HepG2 (cell line): Measurements from ENCODE around the gene TEAD1. TPM values are rescaled to one million over a fixed set of nuclear protein-coding genes. Genes with fewer than 3 reads are reported as not detected.

Source experiments
- ATAC-seq: fragments of 200-7000 bp; cut with Tn5 transposase; 3 replicates; pipeline ENCODE4 v1.9.1; 2020; ENCODE audit warnings: mild to moderate bottlenecking, moderate library complexity
- BruUV-seq: library from RNA; stranded (reverse); fragments of 400-500 nt; replicated peaks from 2 replicates; lab custom pipeline; 2021; lab: Mats Ljungman, UMichigan
- CTCF ChIA-PET: fragments of 300-600 bp; formaldehyde crosslinking; extraction: SDS; loops from one replicate; lab custom pipeline; 2021; ENCODE audit warnings: low total read pairs, inconsistent platforms, low intra/inter-chr PET ratio; lab: Yijun Ruan, JAX
- POLR2A ChIA-PET: fragments of 350-600 bp; sonication (Branson Sonifier 250); formaldehyde crosslinking; loops from one replicate; lab custom pipeline; 2020; ENCODE audit warnings: antibody characterized with exemption, inconsistent platforms; lab: Yijun Ruan, JAX
- DNase-seq: peaks from one replicate; pipeline ENCODE4 v3.0.0-alpha.2; 2015; ENCODE audit warnings: low spot score
- FAIRE-seq: peaks from 3 replicates; lab custom pipeline; 2011; peaks lifted over from hg19 to GRCh38; lab: Jason Lieb, UNC
- H2AFZ ChIP-seq: one replicate; pipeline ENCODE4 v1.6.1; 2011; ENCODE audit warnings: low read length, inconsistent platforms
- H3K27ac ChIP-seq: fragments of 300-600 bp; 3 replicates; pipeline ENCODE4 v1.8.0; 2011; ENCODE audit warnings: mixed run types, mild to moderate bottlenecking, mixed read lengths, low read length, inconsistent platforms; ENCODE audit not compliant: insufficient read depth; ENCODE audit errors: extremely low read length
- H3K27me3 ChIP-seq, 2 experiments: fragments of 200-600 bp in 1 of 2; 2 replicates in 1 of 2; 3 replicates in 1 of 2; pipeline versions ENCODE4 v1.6.0 to v1.8.0; 2011; ENCODE audit warnings: low read length in 2 of 2, mild to moderate bottlenecking in 2 of 2, moderate library complexity in 2 of 2, inconsistent platforms in 1 of 2; ENCODE audit not compliant: insufficient read depth in 2 of 2, control insufficient read depth in 1 of 2
- H3K36me3 ChIP-seq, 2 experiments: fragments of 200-600 bp in 1 of 2; replicated peaks in 1 of 2; 2 replicates in 1 of 2; 3 replicates in 1 of 2; pipeline versions ENCODE4 v1.5.1 to v1.8.0; 2011; ENCODE audit warnings: low read length in 2 of 2, inconsistent platforms in 1 of 2; ENCODE audit not compliant: insufficient read depth in 2 of 2, control insufficient read depth in 1 of 2
- H3K4me1 ChIP-seq: 2 replicates; pipeline ENCODE4 v1.5.1; 2012; ENCODE audit warnings: low read length, inconsistent platforms; ENCODE audit not compliant: insufficient read depth
- H3K4me2 ChIP-seq: 2 replicates; pipeline ENCODE4 v1.6.0; 2011; ENCODE audit warnings: low read depth, low read length, inconsistent platforms
- H3K4me3 ChIP-seq, 3 experiments: fragments of 200-600 bp in 1 of 3; sonication (generic), shearing (Covaris generic) in 1 of 3; replicated peaks in 1 of 3; 2 replicates each; pipeline ENCODE4 v1.5.1; 2011 to 2016; ENCODE audit warnings: low read length in 3 of 3, inconsistent platforms in 2 of 3, low read depth in 2 of 3, mild to moderate bottlenecking in 2 of 3, control low read depth in 1 of 3, mixed read lengths in 1 of 3; ENCODE audit not compliant: insufficient read depth in 1 of 3
- H3K79me2 ChIP-seq: one replicate; pipeline ENCODE4 v1.6.1; 2011; ENCODE audit warnings: low read length, inconsistent platforms; ENCODE audit not compliant: insufficient read depth
- H3K9ac ChIP-seq: 2 replicates; pipeline ENCODE4 v1.6.0; 2011; ENCODE audit warnings: mild to moderate bottlenecking, low read depth, low read length, inconsistent platforms; ENCODE audit not compliant: insufficient read depth
- H3K9me3 ChIP-seq: 2 replicates; pipeline ENCODE4 v1.5.1; 2012; ENCODE audit warnings: mild to moderate bottlenecking, low read length
- H4K20me1 ChIP-seq: 2 replicates; pipeline ENCODE4 v1.6.0; 2011; ENCODE audit warnings: inconsistent platforms, mild to moderate bottlenecking, low read length, moderate library complexity; ENCODE audit not compliant: insufficient read depth
- BRD4 ChIP-seq: sonication (generic); formaldehyde crosslinking; IDR thresholded peaks from 2 replicates; pipeline ENCODE4 v1.4.0; 2020; ENCODE audit warnings: missing genetic modification reagents
- FOXK2 ChIP-seq: fragments of 450-650 bp; IDR thresholded peaks from 2 replicates; pipeline ENCODE4 v1.6.1; 2016
- HDAC1 ChIP-seq: sonication (generic); formaldehyde crosslinking; IDR thresholded peaks from 2 replicates; pipeline ENCODE4 v1.5.1; 2020; ENCODE audit warnings: mild to moderate bottlenecking, missing genetic modification reagents
- NFATC3 ChIP-seq: sonication (generic); formaldehyde crosslinking; IDR thresholded peaks from 2 replicates; pipeline ENCODE4 v1.5.1; 2020; ENCODE audit warnings: mild to moderate bottlenecking, missing genetic modification reagents
- PRMT3 ChIP-seq: sonication (generic); formaldehyde crosslinking; IDR thresholded peaks from 2 replicates; pipeline ENCODE4 v1.8.1; 2022; ENCODE audit warnings: low read depth, mild to moderate bottlenecking, moderate library complexity, missing genetic modification reagents, borderline replicate concordance
- RXRB ChIP-seq: IDR thresholded peaks from 2 replicates; pipeline ENCODE4 v1.6.1; 2016; ENCODE audit warnings: borderline replicate concordance, missing genetic modification reagents, missing compliant biosample characterization
- SP140L ChIP-seq: sonication (generic); formaldehyde crosslinking; IDR thresholded peaks from 2 replicates; pipeline ENCODE4 v1.4.0; 2020; ENCODE audit warnings: missing genetic modification reagents, borderline replicate concordance
- ZFP91 ChIP-seq: sonication (generic); formaldehyde crosslinking; IDR thresholded peaks from 2 replicates; pipeline ENCODE4 v1.9.0; 2022; ENCODE audit warnings: missing genetic modification reagents, mild to moderate bottlenecking, borderline replicate concordance
- ZMYM2 ChIP-seq: sonication (generic); formaldehyde crosslinking; IDR thresholded peaks from 2 replicates; pipeline ENCODE4 v1.8.0; 2022; ENCODE audit warnings: mild to moderate bottlenecking, missing genetic modification reagents
- ZNF251 ChIP-seq: sonication (generic); formaldehyde crosslinking; IDR thresholded peaks from 2 replicates; pipeline ENCODE4 v1.9.0; 2021; ENCODE audit warnings: mild to moderate bottlenecking, missing genetic modification reagents
- ZNF644 ChIP-seq: IDR thresholded peaks from 2 replicates; pipeline ENCODE4 v1.6.1; 2016; ENCODE audit warnings: low read depth
- ZZZ3 ChIP-seq: sonication (generic); formaldehyde crosslinking; IDR thresholded peaks from 2 replicates; pipeline ENCODE4 v1.4.0; 2020; ENCODE audit warnings: missing genetic modification reagents, mild to moderate bottlenecking, borderline replicate concordance
- WGBS: methylation state at CpG from one replicate; pipeline ENCODE4 v1.1.6; 2017; ENCODE audit warnings: low lambda C conversion rate; 5-methylcytosine and 5-hydroxymethylcytosine counted together
- in situ Hi-C: cut with HindIII; loops from 2 replicates; pipeline ENCODE4 v1.10.0; 2017; ENCODE audit warnings: low pct_unique_long_range_greater_than_20kb; ENCODE audit not compliant: extremely low pct_ligation_motif_present
- intact Hi-C: fragments of 100-400 bp; cut with micrococcal nuclease; formaldehyde crosslinking; loops from one replicate; pipeline ENCODE4 v1.10.0; 2022; ENCODE audit not compliant: unreplicated experiment
- polyA plus RNA-seq, 8 experiments: library from polyadenylated mRNA; depleted of rRNA in 3 of 8; stranded (reverse) in 7 of 8; unstranded in 1 of 8; fragments of >200 nt; fragmentation: Illumina TruSeq in 4 of 8; extraction: Trizol in 4 of 8; gene quantifications; 2 replicates each; pipeline versions ENCODE4 v1.2.1 to v1.2.3, GENCODE V29; 2011 to 2016; ENCODE audit warnings: low read depth in 4 of 8, missing spikeins in 1 of 8, mixed read lengths in 1 of 8; ENCODE audit not compliant: insufficient read depth in 1 of 8
- total RNA-seq, 5 experiments: library from RNA; depleted of rRNA; stranded (reverse); fragments of >200 nt; fragmentation: Illumina TruSeq; extraction: Trizol; gene quantifications; 2 replicates each; pipeline ENCODE4 v1.2.3, GENCODE V29; 2016; ENCODE audit warnings: low read depth in 1 of 5
- TF ChIP-seq, protein P1 (sequence below): IDR thresholded peaks from 2 replicates; pipeline ENCODE4 v1.6.1; 2016; ENCODE audit warnings: missing compliant biosample characterization, missing genetic modification reagents, borderline replicate concordance
- TF ChIP-seq, protein P2 (sequence below): IDR thresholded peaks from 2 replicates; pipeline ENCODE4 v1.6.1; 2016; ENCODE audit warnings: low read depth, control low read depth
- TF ChIP-seq, protein P3 (sequence below): sonication (generic); formaldehyde crosslinking; IDR thresholded peaks from 2 replicates; pipeline ENCODE4 v1.5.1; 2020; ENCODE audit warnings: mild to moderate bottlenecking, moderate library complexity, missing genetic modification reagents

TEAD1 gene
- total and polyA plus RNA-seq, 2 of the 13 experiments (the other 11 are each of a cell fraction or from before 2014, with no cell fraction given) = 20.1 to 30.5 TPM

DNA sequence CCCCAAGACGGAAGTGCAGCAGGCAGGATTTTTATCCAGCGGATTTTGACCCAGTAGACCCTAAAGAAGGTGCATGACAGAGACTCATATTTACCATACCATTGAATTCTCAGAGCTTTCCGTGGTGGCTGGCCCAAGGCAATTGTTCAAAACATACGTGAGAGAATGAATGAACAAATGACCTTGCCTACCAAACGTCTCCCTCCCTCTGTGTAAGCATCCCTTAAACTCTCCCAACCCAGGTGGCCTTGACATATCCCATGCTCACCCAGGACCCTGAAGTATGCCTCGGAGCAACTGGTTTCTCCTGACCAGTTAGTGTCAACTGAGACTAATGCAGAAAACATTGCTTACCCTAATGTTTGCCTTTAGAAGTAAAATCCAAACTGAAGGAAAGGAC is 154.9 kb downstream of the TEAD1 start:
- Histone ChIP-seq H3K36me3 (no peaks in the 10 kb centered on the region), H3K27me3 (no peaks in the 10 kb centered on the region), H3K9me3 (no peaks in the 10 kb centered on the region), H4K20me1 (no peaks in the 10 kb centered on the region), H3K27ac (peak overlapping the region; percentile 87), H3K4me1 (peaks cover 78% of the 10 kb centered on the region), H3K9ac (peak overlapping the region; percentile 71), H2AFZ (no peak overlapping the region), H3K4me3 (peak overlapping the region in 2 of 3 experiments; percentile 42 to 67; a peak in 3 of 6 replicates), H3K4me2 (peak overlapping the region; percentile 84), H3K79me2 (peaks cover 26% of the 10 kb centered on the region)
- WGBS = 12% methylated on average over 5 of the region's 6 CpGs
- POLR2A ChIA-PET = interaction anchor here (1.7 to 3.7 kb wide), 2 partner anchors 17 to 137 kb away, joined by 11 to 70 read pairs; no protein-coding TSS in a partner anchor
- in situ Hi-C loops = no loop called here
- CTCF ChIA-PET = no interaction called here
- ATAC-seq = peak; percentile 16
- intact Hi-C loops = loop anchor here (2.0 to 10.0 kb wide), 4 partner anchors 26 to 234 kb away; no protein-coding TSS in a partner anchor
- FAIRE-seq = peak; percentile 62
- DNase-seq = peak; percentile 72
- BruUV-seq = no TSS peak
- TF ChIP-seq, protein P1, sequence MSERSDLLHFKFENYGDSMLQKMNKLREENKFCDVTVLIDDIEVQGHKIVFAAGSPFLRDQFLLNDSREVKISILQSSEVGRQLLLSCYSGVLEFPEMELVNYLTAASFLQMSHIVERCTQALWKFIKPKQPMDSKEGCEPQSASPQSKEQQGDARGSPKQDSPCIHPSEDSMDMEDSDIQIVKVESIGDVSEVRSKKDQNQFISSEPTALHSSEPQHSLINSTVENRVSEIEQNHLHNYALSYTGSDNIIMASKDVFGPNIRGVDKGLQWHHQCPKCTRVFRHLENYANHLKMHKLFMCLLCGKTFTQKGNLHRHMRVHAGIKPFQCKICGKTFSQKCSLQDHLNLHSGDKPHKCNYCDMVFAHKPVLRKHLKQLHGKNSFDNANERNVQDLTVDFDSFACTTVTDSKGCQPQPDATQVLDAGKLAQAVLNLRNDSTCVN (CRISPR knock-in tag) = no peak
- TF ChIP-seq NFATC3 (no peak), RXRB (peak; percentile 46; the same call in 1 of the 2 replicates), HDAC1 (0 out of 2 replicates have a peak, but pooled peaks have one; percentile 8), ZNF644 (CRISPR knock-in tag) (peak; percentile 48; the same call in 1 of the 2 replicates), ZFP91 (CRISPR knock-in tag) (no peak), ZZZ3 (CRISPR knock-in tag) (no peak), ZMYM2 (CRISPR knock-in tag) (no peak), PRMT3 (CRISPR knock-in tag) (no peak), FOXK2 (no peak), SP140L (no peak), BRD4 (CRISPR knock-in tag) (no peak), ZNF251 (no peak)
- TF ChIP-seq, protein P2, sequence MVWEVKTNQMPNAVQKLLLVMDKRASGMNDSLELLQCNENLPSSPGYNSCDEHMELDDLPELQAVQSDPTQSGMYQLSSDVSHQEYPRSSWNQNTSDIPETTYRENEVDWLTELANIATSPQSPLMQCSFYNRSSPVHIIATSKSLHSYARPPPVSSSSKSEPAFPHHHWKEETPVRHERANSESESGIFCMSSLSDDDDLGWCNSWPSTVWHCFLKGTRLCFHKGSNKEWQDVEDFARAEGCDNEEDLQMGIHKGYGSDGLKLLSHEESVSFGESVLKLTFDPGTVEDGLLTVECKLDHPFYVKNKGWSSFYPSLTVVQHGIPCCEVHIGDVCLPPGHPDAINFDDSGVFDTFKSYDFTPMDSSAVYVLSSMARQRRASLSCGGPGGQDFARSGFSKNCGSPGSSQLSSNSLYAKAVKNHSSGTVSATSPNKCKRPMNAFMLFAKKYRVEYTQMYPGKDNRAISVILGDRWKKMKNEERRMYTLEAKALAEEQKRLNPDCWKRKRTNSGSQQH (CRISPR knock-in tag) = peak; percentile 51; the same call in 1 of the 2 replicates
- TF ChIP-seq, protein P3, sequence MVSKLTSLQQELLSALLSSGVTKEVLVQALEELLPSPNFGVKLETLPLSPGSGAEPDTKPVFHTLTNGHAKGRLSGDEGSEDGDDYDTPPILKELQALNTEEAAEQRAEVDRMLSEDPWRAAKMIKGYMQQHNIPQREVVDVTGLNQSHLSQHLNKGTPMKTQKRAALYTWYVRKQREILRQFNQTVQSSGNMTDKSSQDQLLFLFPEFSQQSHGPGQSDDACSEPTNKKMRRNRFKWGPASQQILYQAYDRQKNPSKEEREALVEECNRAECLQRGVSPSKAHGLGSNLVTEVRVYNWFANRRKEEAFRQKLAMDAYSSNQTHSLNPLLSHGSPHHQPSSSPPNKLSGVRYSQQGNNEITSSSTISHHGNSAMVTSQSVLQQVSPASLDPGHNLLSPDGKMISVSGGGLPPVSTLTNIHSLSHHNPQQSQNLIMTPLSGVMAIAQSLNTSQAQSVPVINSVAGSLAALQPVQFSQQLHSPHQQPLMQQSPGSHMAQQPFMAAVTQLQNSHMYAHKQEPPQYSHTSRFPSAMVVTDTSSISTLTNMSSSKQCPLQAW = 0 out of 2 replicates have a peak, but pooled peaks have one; percentile 34
